NCI-H2081 (cell line): ENCODE results near the gene AUH.
"Not testable (repeated sequence)": the region's sequence is repeated elsewhere in the genome, so short reads cannot be mapped to it uniquely, and the experiment has no call there.

Experiments
- DNase-seq, 2 experiments: peaks; one replicate each; lab custom pipeline; 2025; lab: John Stamatoyannopoulos, UW

The AUH gene

GRCh38 chr9:91361291-91362050 lies at the start of gene AUH:
AUH (minus strand) TSS chr9:91361918; CDS start chr9:91361889, 29 bp downstream.
- DNase-seq: peak; percentile 77 to 79

GRCh38 chr9:91411096-91411771 lies 49.5 kb upstream of the AUH start:
- no peak for DNase-seq

- DNase-seq: no peak
Measured at GRCh38 chr9:91410161-91410560, 48.4 kb upstream of the AUH start.

- no peak for DNase-seq
Measured at GRCh38 chr9:91408475-91408874, 46.8 kb upstream of the AUH start.

GRCh38 chr9:91407580-91408318 lies 46.0 kb upstream of the AUH start:
- no peak for DNase-seq

GRCh38 chr9:91405343-91406077 lies 43.8 kb upstream of the AUH start:
- no peak for DNase-seq

- DNase-seq: no peak
Measured at GRCh38 chr9:91403665-91404543, 42.2 kb upstream of the AUH start.

GRCh38 chr9:91398926-91399325 lies 37.2 kb upstream of the AUH start:
- DNase-seq: no peak

GRCh38 chr9:91395553-91396471 lies 34.1 kb upstream of the AUH start:
- no peak for DNase-seq

- no peak for DNase-seq
Measured at GRCh38 chr9:91395106-91395552, 33.4 kb upstream of the AUH start.

- no peak for DNase-seq
Measured at GRCh38 chr9:91393826-91394225, 32.1 kb upstream of the AUH start.

GRCh38 chr9:91392435-91392834 lies 30.7 kb upstream of the AUH start:
- no peak for DNase-seq

- DNase-seq: no peak
Measured at GRCh38 chr9:91391818-91392217, 30.1 kb upstream of the AUH start.

GRCh38 chr9:91391412-91391811 lies 29.7 kb upstream of the AUH start:
- no peak for DNase-seq

- DNase-seq: not testable (repeated sequence)
Measured at GRCh38 chr9:91389686-91390085, 28.0 kb upstream of the AUH start.

GRCh38 chr9:91386765-91387164 lies 25.0 kb upstream of the AUH start:
- no peak for DNase-seq

GRCh38 chr9:91384954-91385353 lies 23.2 kb upstream of the AUH start:
- no peak for DNase-seq

- no peak for DNase-seq
Measured at GRCh38 chr9:91383577-91383976, 21.9 kb upstream of the AUH start.

- DNase-seq: no peak
Measured at GRCh38 chr9:91382298-91382697, 20.6 kb upstream of the AUH start.

- DNase-seq: no peak
Measured at GRCh38 chr9:91379426-91379825, 17.7 kb upstream of the AUH start.
